HepG2 (cell line): ENCODE results near the gene RAD18. TPM values are rescaled to one million over a fixed set of nuclear protein-coding genes. Genes with fewer than 3 reads are reported as not detected.

Source experiments
- ATAC-seq: fragments of 200-7000 bp; cut with Tn5 transposase; 3 replicates; pipeline ENCODE4 v1.9.1; 2020; ENCODE audit warnings: mild to moderate bottlenecking, moderate library complexity
- BruUV-seq: library from RNA; stranded (reverse); fragments of 400-500 nt; replicated peaks from 2 replicates; lab custom pipeline; 2021; lab: Mats Ljungman, UMichigan
- CTCF ChIA-PET: fragments of 300-600 bp; formaldehyde crosslinking; extraction: SDS; loops from one replicate; lab custom pipeline; 2021; ENCODE audit warnings: low total read pairs, inconsistent platforms, low intra/inter-chr PET ratio; lab: Yijun Ruan, JAX
- POLR2A ChIA-PET: fragments of 350-600 bp; sonication (Branson Sonifier 250); formaldehyde crosslinking; loops from one replicate; lab custom pipeline; 2020; ENCODE audit warnings: antibody characterized with exemption, inconsistent platforms; lab: Yijun Ruan, JAX
- DNase-seq: peaks from one replicate; pipeline ENCODE4 v3.0.0-alpha.2; 2015; ENCODE audit warnings: low spot score
- FAIRE-seq: peaks from 3 replicates; lab custom pipeline; 2011; peaks lifted over from hg19 to GRCh38; lab: Jason Lieb, UNC
- H2AFZ ChIP-seq: one replicate; pipeline ENCODE4 v1.6.1; 2011; ENCODE audit warnings: low read length, inconsistent platforms
- H3K27ac ChIP-seq: fragments of 300-600 bp; 3 replicates; pipeline ENCODE4 v1.8.0; 2011; ENCODE audit warnings: mixed run types, mild to moderate bottlenecking, mixed read lengths, low read length, inconsistent platforms; ENCODE audit not compliant: insufficient read depth; ENCODE audit errors: extremely low read length
- H3K27me3 ChIP-seq, 2 experiments: fragments of 200-600 bp in 1 of 2; 2 replicates in 1 of 2; 3 replicates in 1 of 2; pipeline versions ENCODE4 v1.6.0 to v1.8.0; 2011; ENCODE audit warnings: low read length in 2 of 2, mild to moderate bottlenecking in 2 of 2, moderate library complexity in 2 of 2, inconsistent platforms in 1 of 2; ENCODE audit not compliant: insufficient read depth in 2 of 2, control insufficient read depth in 1 of 2
- H3K36me3 ChIP-seq, 2 experiments: fragments of 200-600 bp in 1 of 2; replicated peaks in 1 of 2; 2 replicates in 1 of 2; 3 replicates in 1 of 2; pipeline versions ENCODE4 v1.5.1 to v1.8.0; 2011; ENCODE audit warnings: low read length in 2 of 2, inconsistent platforms in 1 of 2; ENCODE audit not compliant: insufficient read depth in 2 of 2, control insufficient read depth in 1 of 2
- H3K4me1 ChIP-seq: 2 replicates; pipeline ENCODE4 v1.5.1; 2012; ENCODE audit warnings: low read length, inconsistent platforms; ENCODE audit not compliant: insufficient read depth
- H3K4me2 ChIP-seq: 2 replicates; pipeline ENCODE4 v1.6.0; 2011; ENCODE audit warnings: low read depth, low read length, inconsistent platforms
- H3K4me3 ChIP-seq, 3 experiments: fragments of 200-600 bp in 1 of 3; sonication (generic), shearing (Covaris generic) in 1 of 3; replicated peaks in 1 of 3; 2 replicates each; pipeline ENCODE4 v1.5.1; 2011 to 2016; ENCODE audit warnings: low read length in 3 of 3, inconsistent platforms in 2 of 3, low read depth in 2 of 3, mild to moderate bottlenecking in 2 of 3, control low read depth in 1 of 3, mixed read lengths in 1 of 3; ENCODE audit not compliant: insufficient read depth in 1 of 3
- H3K79me2 ChIP-seq: one replicate; pipeline ENCODE4 v1.6.1; 2011; ENCODE audit warnings: low read length, inconsistent platforms; ENCODE audit not compliant: insufficient read depth
- H3K9ac ChIP-seq: 2 replicates; pipeline ENCODE4 v1.6.0; 2011; ENCODE audit warnings: mild to moderate bottlenecking, low read depth, low read length, inconsistent platforms; ENCODE audit not compliant: insufficient read depth
- H3K9me3 ChIP-seq: 2 replicates; pipeline ENCODE4 v1.5.1; 2012; ENCODE audit warnings: mild to moderate bottlenecking, low read length
- H4K20me1 ChIP-seq: 2 replicates; pipeline ENCODE4 v1.6.0; 2011; ENCODE audit warnings: inconsistent platforms, mild to moderate bottlenecking, low read length, moderate library complexity; ENCODE audit not compliant: insufficient read depth
- ATAD3A ChIP-seq: sonication (generic); formaldehyde crosslinking; IDR thresholded peaks from 2 replicates; pipeline ENCODE4 v1.4.0; 2020; ENCODE audit warnings: missing genetic modification reagents
- FOXM1 ChIP-seq: sonication (generic); formaldehyde crosslinking; IDR thresholded peaks from 2 replicates; pipeline ENCODE4 v1.5.0; 2020; ENCODE audit warnings: missing genetic modification reagents
- MAFK ChIP-seq, 2 experiments: IDR thresholded peaks in 1 of 2; conservative IDR thresholded peaks in 1 of 2; 2 replicates each; pipeline ENCODE4 v1.6.1; 2011; ENCODE audit warnings: improper control_type of control experiment in 2 of 2, low read length in 2 of 2
- NKX3-1 ChIP-seq: sonication (generic); formaldehyde crosslinking; IDR thresholded peaks from 2 replicates; pipeline ENCODE4 v1.5.0; 2020; ENCODE audit warnings: missing genetic modification reagents
- PCBP2 ChIP-seq: fragments of 200-400 bp; formaldehyde crosslinking; optimal IDR thresholded peaks from 2 replicates; pipeline ENCODE3; 2018; ENCODE audit warnings: low read length, low read depth; ENCODE audit not compliant: poor library complexity, severe bottlenecking
- TBP ChIP-seq: sonication (generic); formaldehyde crosslinking; IDR thresholded peaks from 2 replicates; pipeline ENCODE4 v1.5.0; 2020; ENCODE audit warnings: missing genetic modification reagents
- TOPORS ChIP-seq: sonication (generic); formaldehyde crosslinking; IDR thresholded peaks from 2 replicates; pipeline ENCODE4 v1.8.0; 2023; ENCODE audit warnings: mild to moderate bottlenecking, missing genetic modification reagents
- ZBTB1 ChIP-seq: sonication (generic); formaldehyde crosslinking; IDR thresholded peaks from 2 replicates; pipeline ENCODE4 v1.4.0; 2020; ENCODE audit warnings: missing genetic modification reagents, borderline replicate concordance
- ZNF124 ChIP-seq: sonication (generic); formaldehyde crosslinking; IDR thresholded peaks from 2 replicates; pipeline ENCODE4 v1.4.0; 2020; ENCODE audit warnings: missing genetic modification reagents
- ZNF253 ChIP-seq: sonication (generic); formaldehyde crosslinking; IDR thresholded peaks from 2 replicates; pipeline ENCODE4 v1.8.0; 2022; ENCODE audit warnings: mild to moderate bottlenecking, missing genetic modification reagents, borderline replicate concordance
- WGBS: methylation state at CpG from one replicate; pipeline ENCODE4 v1.1.6; 2017; ENCODE audit warnings: low lambda C conversion rate; 5-methylcytosine and 5-hydroxymethylcytosine counted together
- in situ Hi-C: cut with HindIII; loops from 2 replicates; pipeline ENCODE4 v1.10.0; 2017; ENCODE audit warnings: low pct_unique_long_range_greater_than_20kb; ENCODE audit not compliant: extremely low pct_ligation_motif_present
- intact Hi-C: fragments of 100-400 bp; cut with micrococcal nuclease; formaldehyde crosslinking; loops from one replicate; pipeline ENCODE4 v1.10.0; 2022; ENCODE audit not compliant: unreplicated experiment
- polyA plus RNA-seq, 8 experiments: library from polyadenylated mRNA; depleted of rRNA in 3 of 8; stranded (reverse) in 7 of 8; unstranded in 1 of 8; fragments of >200 nt; fragmentation: Illumina TruSeq in 4 of 8; extraction: Trizol in 4 of 8; gene quantifications; 2 replicates each; pipeline versions ENCODE4 v1.2.1 to v1.2.3, GENCODE V29; 2011 to 2016; ENCODE audit warnings: low read depth in 4 of 8, missing spikeins in 1 of 8, mixed read lengths in 1 of 8; ENCODE audit not compliant: insufficient read depth in 1 of 8
- total RNA-seq, 5 experiments: library from RNA; depleted of rRNA; stranded (reverse); fragments of >200 nt; fragmentation: Illumina TruSeq; extraction: Trizol; gene quantifications; 2 replicates each; pipeline ENCODE4 v1.2.3, GENCODE V29; 2016; ENCODE audit warnings: low read depth in 1 of 5
- TF ChIP-seq, protein P1 (sequence below): sonication (generic); formaldehyde crosslinking; IDR thresholded peaks from 2 replicates; pipeline ENCODE4 v1.5.0; 2020; ENCODE audit warnings: missing genetic modification reagents
- TF ChIP-seq, protein P2 (sequence below): sonication (generic); formaldehyde crosslinking; IDR thresholded peaks from 2 replicates; pipeline ENCODE4 v1.5.1; 2020; ENCODE audit warnings: mild to moderate bottlenecking, missing genetic modification reagents

Gene RAD18
- total and polyA plus RNA-seq, 2 of the 13 experiments (the other 11 are each of a cell fraction or from before 2014, with no cell fraction given): 5.9 to 20.7 TPM

DNA sequence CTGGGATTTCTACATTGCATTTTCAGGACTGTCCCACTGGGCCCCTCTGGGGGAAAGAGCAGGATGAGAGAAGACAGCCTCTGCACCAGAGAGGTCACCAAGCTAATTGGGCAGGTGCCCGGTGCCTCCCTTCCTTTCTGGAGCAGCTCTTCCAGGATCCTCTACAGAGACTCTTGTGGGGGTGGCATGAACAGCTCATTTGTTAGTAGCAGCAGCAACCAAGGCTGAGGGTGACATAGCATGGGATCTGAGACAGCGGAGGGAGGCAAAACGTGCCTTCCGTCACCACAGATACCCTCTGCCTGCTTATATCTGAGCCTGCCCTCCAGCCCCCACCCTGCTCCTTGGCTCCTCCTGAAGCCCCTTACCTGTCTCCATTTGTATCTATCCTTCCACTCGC lies 110.8 kb downstream of the RAD18 start:
- FAIRE-seq (no peak), ATAC-seq (no peak), DNase-seq (no peak)
- Histone ChIP-seq H3K79me2 (no peaks in the 10 kb centered on the region), H3K9me3 (no peaks in the 10 kb centered on the region), H3K4me2 (no peak overlapping the region), H3K27me3 (no peaks in the 10 kb centered on the region), H4K20me1 (no peaks in the 10 kb centered on the region), H3K36me3 (no peaks in the 10 kb centered on the region), H3K4me3 (no peak overlapping the region), H3K4me1 (no peaks in the 10 kb centered on the region), H2AFZ (no peak overlapping the region), H3K9ac (no peak overlapping the region), H3K27ac (no peak overlapping the region)
- in situ Hi-C loops (no loop called here), intact Hi-C loops (no loop called here)
- CTCF ChIA-PET: no interaction called here
- WGBS: 94% methylated on average over 4 of the region's 5 CpGs
- TF ChIP-seq ZNF124 (CRISPR knock-in tag): no peak
- no peak for TF ChIP-seq TBP (CRISPR knock-in tag)
- TF ChIP-seq NKX3-1 (CRISPR knock-in tag): no peak
- TF ChIP-seq ZNF253 (CRISPR knock-in tag): no peak
- no peak for TF ChIP-seq FOXM1 (CRISPR knock-in tag)
- TF ChIP-seq, protein P1, sequence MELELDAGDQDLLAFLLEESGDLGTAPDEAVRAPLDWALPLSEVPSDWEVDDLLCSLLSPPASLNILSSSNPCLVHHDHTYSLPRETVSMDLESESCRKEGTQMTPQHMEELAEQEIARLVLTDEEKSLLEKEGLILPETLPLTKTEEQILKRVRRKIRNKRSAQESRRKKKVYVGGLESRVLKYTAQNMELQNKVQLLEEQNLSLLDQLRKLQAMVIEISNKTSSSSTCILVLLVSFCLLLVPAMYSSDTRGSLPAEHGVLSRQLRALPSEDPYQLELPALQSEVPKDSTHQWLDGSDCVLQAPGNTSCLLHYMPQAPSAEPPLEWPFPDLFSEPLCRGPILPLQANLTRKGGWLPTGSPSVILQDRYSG (CRISPR knock-in tag): no peak
- TF ChIP-seq ATAD3A (CRISPR knock-in tag): no peak
- no peak for TF ChIP-seq TOPORS (CRISPR knock-in tag)
- TF ChIP-seq, protein P2, sequence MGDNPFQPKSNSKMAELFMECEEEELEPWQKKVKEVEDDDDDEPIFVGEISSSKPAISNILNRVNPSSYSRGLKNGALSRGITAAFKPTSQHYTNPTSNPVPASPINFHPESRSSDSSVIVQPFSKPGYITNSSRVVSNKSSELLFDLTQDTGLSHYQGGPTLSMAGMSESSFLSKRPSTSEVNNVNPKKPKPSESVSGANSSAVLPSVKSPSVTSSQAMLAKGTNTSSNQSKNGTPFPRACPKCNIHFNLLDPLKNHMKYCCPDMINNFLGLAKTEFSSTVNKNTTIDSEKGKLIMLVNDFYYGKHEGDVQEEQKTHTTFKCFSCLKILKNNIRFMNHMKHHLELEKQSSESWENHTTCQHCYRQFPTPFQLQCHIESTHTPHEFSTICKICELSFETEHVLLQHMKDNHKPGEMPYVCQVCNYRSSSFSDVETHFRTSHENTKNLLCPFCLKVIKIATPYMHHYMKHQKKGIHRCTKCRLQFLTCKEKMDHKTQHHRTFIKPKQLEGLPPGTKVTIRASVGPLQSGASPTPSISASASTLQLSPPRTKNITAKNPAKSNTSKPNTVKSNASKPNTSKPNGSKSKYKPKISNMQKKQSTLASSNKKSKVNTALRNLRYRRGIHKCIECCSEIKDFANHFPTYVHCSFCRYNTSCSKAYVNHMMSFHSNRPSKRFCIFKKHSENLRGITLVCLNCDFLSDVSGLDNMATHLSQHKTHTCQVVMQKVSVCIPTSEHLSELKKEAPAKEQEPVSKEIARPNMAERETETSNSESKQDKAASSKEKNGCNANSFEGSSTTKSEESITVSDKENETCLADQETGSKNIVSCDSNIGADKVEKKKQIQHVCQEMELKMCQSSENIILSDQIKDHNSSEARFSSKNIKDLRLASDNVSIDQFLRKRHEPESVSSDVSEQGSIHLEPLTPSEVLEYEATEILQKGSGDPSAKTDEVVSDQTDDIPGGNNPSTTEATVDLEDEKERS (CRISPR knock-in tag): no peak
- TF ChIP-seq MAFK (conservative IDR thresholded peaks at IDR 0.05 in 1 of 2, IDR thresholded peaks at IDR 0.05 in 1 of 2; ENCODE audit: low read length in 2 of 2): no peak
- no peak for TF ChIP-seq ZBTB1 (CRISPR knock-in tag)
- TF ChIP-seq PCBP2: no peak
- POLR2A ChIA-PET: no interaction called here
- no TSS peak for BruUV-seq
